GM21786 (cell line): ENCODE data around the gene GLA.
A peak's percentile ranks its signal among the peaks of the same experiment; 100 is the strongest.

Experiments
- ATAC-seq: cut with Tn5 transposase; IDR thresholded peaks from one replicate; pipeline ENCODE4 v1.9.1; 2021; ENCODE audit not compliant: unreplicated experiment

Gene GLA

GRCh38 chrX:101407748-101408531 is at the start of gene GLA, which contains the start of gene HNRNPH2:
Gene GLA (minus strand): TSS chrX:101407925. CDS start chrX:101407903, 22 bp downstream.
Gene HNRNPH2 (plus strand): TSS chrX:101408222. CDS start chrX:101411989, 3,767 bp downstream.
- peak; percentile 94 for ATAC-seq

- ATAC-seq, result no peak
Measured at GRCh38 chrX:101452056-101452455, 44.3 kb upstream of the GLA start.

- ATAC-seq, result no peak
Measured at GRCh38 chrX:101450961-101451360, 43.2 kb upstream of the GLA start.

- ATAC-seq, result no peak
Measured at GRCh38 chrX:101450085-101450484, 42.4 kb upstream of the GLA start.

GRCh38 chrX:101449279-101449678 is 41.6 kb upstream of the GLA start:
- no peak for ATAC-seq

GRCh38 chrX:101442085-101442484 is 34.4 kb upstream of the GLA start:
- no peak for ATAC-seq

- ATAC-seq, result peak; percentile 93
Measured at GRCh38 chrX:101430457-101431078, 22.8 kb upstream of the GLA start.

- peak; percentile 40 for ATAC-seq
Measured at GRCh38 chrX:101429934-101430333, 22.2 kb upstream of the GLA start.

- ATAC-seq, result no peak
Measured at GRCh38 chrX:101427954-101428353, 20.2 kb upstream of the GLA start.

GRCh38 chrX:101419489-101419888 is 11.8 kb upstream of the GLA start:
- ATAC-seq, result no peak

- peak; percentile 36 for ATAC-seq
Measured at GRCh38 chrX:101417981-101418841, 10.5 kb upstream of the GLA start.

GRCh38 chrX:101417190-101417589 is 9.5 kb upstream of the GLA start:
- ATAC-seq, result no peak

GRCh38 chrX:101416691-101417090 is 9.0 kb upstream of the GLA start:
- no peak for ATAC-seq

- ATAC-seq, result peak; percentile 57
Measured at GRCh38 chrX:101415180-101416145, 7.7 kb upstream of the GLA start.

- no peak for ATAC-seq
Measured at GRCh38 chrX:101411984-101412383, 4.3 kb upstream of the GLA start.

GRCh38 chrX:101410461-101410860 is 2.7 kb upstream of the GLA start:
- no peak for ATAC-seq

- no peak for ATAC-seq
Measured at GRCh38 chrX:101409043-101409442, 1.3 kb upstream of the GLA start.

- ATAC-seq, result peak; percentile 21
Measured at GRCh38 chrX:101408532-101408841, 762 bp upstream of the GLA start.

- no peak for ATAC-seq
Measured at GRCh38 chrX:101407167-101407747, 468 bp downstream of the GLA start.

GRCh38 chrX:101399825-101400224 is 7.9 kb downstream of the GLA start:
- ATAC-seq, result no peak
